GM12872 (cell line): Measurements from ENCODE around the gene NFKBIZ.
A peak's percentile ranks its signal among the peaks of the same experiment; 100 is the strongest.

Experiments
- CTCF ChIP-seq: IDR thresholded peaks from 3 replicates; pipeline ENCODE4 v1.5.1; 2011; ENCODE audit warnings: low read depth, mild to moderate bottlenecking, low read length, moderate library complexity; ENCODE audit not compliant: insufficient read depth

Gene NFKBIZ

GRCh38 chr3:101809178-101810021, 39.9 kb upstream of the NFKBIZ start:
- peak; percentile 70 for TF ChIP-seq CTCF

- TF ChIP-seq CTCF, result no peak
Measured at GRCh38 chr3:101810022-101810418, 39.3 kb upstream of the NFKBIZ start.

GRCh38 chr3:101811875-101812274, 37.4 kb upstream of the NFKBIZ start:
- TF ChIP-seq CTCF, result no peak

- no peak for TF ChIP-seq CTCF
Measured at GRCh38 chr3:101812895-101813294, 36.4 kb upstream of the NFKBIZ start.

- TF ChIP-seq CTCF, result peak; percentile 43; the same call in 1 of the 3 replicates
Measured at GRCh38 chr3:101813817-101814440, 35.4 kb upstream of the NFKBIZ start.

- no peak for TF ChIP-seq CTCF
Measured at GRCh38 chr3:101814835-101815234, 34.5 kb upstream of the NFKBIZ start.

GRCh38 chr3:101816215-101817149, 32.8 kb upstream of the NFKBIZ start:
- TF ChIP-seq CTCF, result no peak
